Hepatocyte (in vitro differentiated cells): ENCODE measurements around the gene CCDC85C.

Experiments used
- CTCF ChIP-seq: fragments of 200-600 bp; sonication (generic); IDR thresholded peaks from 2 replicates; pipeline ENCODE4 v1.5.1; 2016; ENCODE audit warnings: antibody characterized with exemption, mild to moderate bottlenecking; ENCODE audit not compliant: poor library complexity
- EZH2phosphoT487 ChIP-seq: fragments of 200-600 bp; sonication (generic); IDR thresholded peaks from one replicate; pipeline ENCODE4 v1.6.1; 2018; ENCODE audit warnings: antibody characterized with exemption, mild to moderate bottlenecking, low read depth, moderate library complexity; ENCODE audit not compliant: unreplicated experiment, severe bottlenecking

- TF ChIP-seq EZH2phosphoT487 (no peak), CTCF (no peak)
Observed at GRCh38 chr14:99564256-99564925, 39.6 kb downstream of the CCDC85C start.
